Ishikawa (cell line): ENCODE data around the gene ZFR.

ENCODE experiments used
- CEBPB ChIP-seq: IDR thresholded peaks from 2 replicates; pipeline ENCODE4 v1.6.1; 2012
- CREB1 ChIP-seq: IDR thresholded peaks from 2 replicates; pipeline ENCODE4 v1.6.1; 2012; ENCODE audit warnings: low read depth
- EGR1 ChIP-seq: IDR thresholded peaks from 2 replicates; pipeline ENCODE4 v1.6.1; 2012
- EP300 ChIP-seq: IDR thresholded peaks from 2 replicates; pipeline ENCODE4 v1.6.1; 2012; ENCODE audit warnings: borderline replicate concordance
- FOXM1 ChIP-seq: IDR thresholded peaks from 2 replicates; pipeline ENCODE4 v1.6.1; 2012; ENCODE audit warnings: low read depth, borderline replicate concordance
- MAX ChIP-seq: IDR thresholded peaks from 2 replicates; pipeline ENCODE4 v1.6.1; 2012
- NFIC ChIP-seq: IDR thresholded peaks from 2 replicates; pipeline ENCODE4 v1.6.1; 2012
- RAD21 ChIP-seq: IDR thresholded peaks from 2 replicates; pipeline ENCODE4 v1.6.1; 2012; ENCODE audit warnings: low read depth
- REST ChIP-seq: IDR thresholded peaks from 2 replicates; pipeline ENCODE4 v1.6.1; 2012; ENCODE audit warnings: low read depth, mild to moderate bottlenecking
- TAF1 ChIP-seq: IDR thresholded peaks from 2 replicates; pipeline ENCODE4 v1.6.1; 2012; ENCODE audit warnings: low read depth, mild to moderate bottlenecking
- TCF12 ChIP-seq: IDR thresholded peaks from 2 replicates; pipeline ENCODE4 v1.6.1; 2012; ENCODE audit warnings: low read depth
- TEAD4 ChIP-seq: IDR thresholded peaks from 2 replicates; pipeline ENCODE4 v1.6.1; 2012
- USF1 ChIP-seq: IDR thresholded peaks from 2 replicates; pipeline ENCODE4 v1.6.1; 2012
- YY1 ChIP-seq: IDR thresholded peaks from 2 replicates; pipeline ENCODE4 v1.6.1; 2012; ENCODE audit warnings: low read depth
- ZBTB7A ChIP-seq: IDR thresholded peaks from 2 replicates; pipeline ENCODE4 v1.6.1; 2012; ENCODE audit warnings: low read depth

ZFR gene

DNA sequence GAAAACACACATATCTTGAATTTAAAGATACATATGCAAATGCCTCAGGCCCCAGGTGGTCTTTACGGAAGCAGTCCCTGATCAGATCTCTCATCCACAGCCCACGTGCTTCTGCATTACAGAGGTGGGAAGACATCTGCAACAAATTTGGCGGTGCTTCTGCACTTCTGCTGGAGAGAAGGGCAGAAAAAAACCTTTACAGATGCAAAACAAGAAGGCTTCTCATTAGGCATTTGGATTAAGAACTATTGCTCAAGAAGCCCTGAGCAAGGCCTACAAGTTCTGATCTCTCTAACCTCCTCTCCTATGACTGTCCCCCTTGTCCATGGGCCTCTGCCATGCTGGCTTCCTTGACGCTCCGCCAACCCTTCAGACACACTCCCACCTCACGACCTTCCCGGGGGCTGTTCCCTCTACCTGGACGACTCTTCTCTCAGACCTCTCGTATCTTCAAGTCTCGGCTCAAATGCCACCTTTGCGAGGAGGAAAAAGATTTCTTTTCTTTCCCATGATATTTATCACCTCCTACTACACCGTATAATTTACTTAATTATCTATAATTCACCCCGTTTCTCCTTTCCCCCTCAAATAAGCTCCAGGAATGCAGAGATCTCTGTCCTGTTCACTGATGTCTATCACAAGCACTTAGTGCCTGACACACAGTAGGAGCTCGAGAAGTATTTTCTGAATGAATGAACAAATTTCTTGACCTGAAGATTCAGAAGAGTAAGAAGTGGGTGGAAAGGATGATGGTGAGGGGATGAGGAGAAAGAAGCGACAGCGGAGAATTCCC is 132.9 kb downstream of the ZFR start:
- TF ChIP-seq TEAD4 (no peak), EP300 (no peak), RAD21 (no peak), MAX (no peak), TCF12 (no peak), YY1 (no peak), EGR1 (no peak), ZBTB7A (no peak), TAF1 (no peak), FOXM1 (no peak)

GRCh38 chr5:32309761-32310160 is 134.8 kb downstream of the ZFR start:
- TF ChIP-seq FOXM1 (no peak), TCF12 (no peak), EP300 (no peak), TEAD4 (no peak), USF1 (no peak), YY1 (no peak), EGR1 (no peak), TAF1 (no peak), REST (no peak), ZBTB7A (no peak), CREB1 (no peak), NFIC (no peak), CEBPB (no peak), MAX (no peak), RAD21 (no peak)

DNA sequence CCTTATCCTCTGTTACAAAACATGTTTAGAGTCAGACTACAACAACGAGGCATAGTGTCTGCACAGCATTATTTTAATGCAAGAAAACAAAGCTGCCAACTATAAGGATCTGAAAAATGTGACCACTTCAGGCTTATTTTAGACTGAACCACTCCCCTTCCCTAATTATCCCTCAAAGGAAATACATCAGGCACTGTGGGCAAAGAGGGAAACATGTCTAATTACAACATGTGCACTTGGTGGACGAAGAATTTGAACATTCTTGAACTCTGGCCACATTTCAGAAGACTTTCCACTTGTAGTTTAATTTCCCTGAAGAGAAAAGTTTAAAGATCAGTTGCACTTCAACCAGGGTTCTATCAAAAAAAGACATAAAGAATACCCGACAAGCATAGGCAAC is 135.6 kb downstream of the ZFR start:
- no peak for TF ChIP-seq REST
- no peak for TF ChIP-seq CREB1
- TF ChIP-seq RAD21 = no peak
- no peak for TF ChIP-seq NFIC
- no peak for TF ChIP-seq CEBPB
- TF ChIP-seq ZBTB7A = no peak
- no peak for TF ChIP-seq TAF1
- no peak for TF ChIP-seq TEAD4
- TF ChIP-seq EGR1 = no peak
- no peak for TF ChIP-seq YY1
- TF ChIP-seq FOXM1 = no peak
- TF ChIP-seq USF1 = no peak
- TF ChIP-seq MAX = no peak
- TF ChIP-seq TCF12 = no peak

- TF ChIP-seq ZBTB7A = no peak
- TF ChIP-seq NFIC = no peak
- no peak for TF ChIP-seq TAF1
- no peak for TF ChIP-seq FOXM1
- no peak for TF ChIP-seq USF1
- TF ChIP-seq EGR1 = no peak
- no peak for TF ChIP-seq REST
- TF ChIP-seq MAX = no peak
- TF ChIP-seq CEBPB = no peak
- no peak for TF ChIP-seq RAD21
- no peak for TF ChIP-seq TEAD4
- TF ChIP-seq EP300 = no peak
- no peak for TF ChIP-seq YY1
- TF ChIP-seq TCF12 = no peak
- no peak for TF ChIP-seq CREB1
Measured at GRCh38 chr5:32307769-32308194, 136.8 kb downstream of the ZFR start.
